SK-N-SH (cell line): Measurements from ENCODE around the gene SUPT7L. TPM values are rescaled to one million over a fixed set of nuclear protein-coding genes. Genes with fewer than 3 reads are reported as not detected.

ENCODE experiments used
- CTCF ChIA-PET: fragments of 300-600, 350-600 bp; formaldehyde crosslinking; extraction: SDS; loops from one replicate; lab custom pipeline; 2021; lab: Yijun Ruan, JAX
- POLR2A ChIA-PET: fragments of 350-600 bp; sonication (Branson Sonifier 250); formaldehyde crosslinking; extraction: SDS; loops from one replicate; lab custom pipeline; 2020; ENCODE audit warnings: antibody characterized with exemption, inconsistent platforms; lab: Yijun Ruan, JAX
- DNase-seq: peaks from one replicate; pipeline ENCODE4 v3.0.0; 2012
- H2AFZ ChIP-seq: fragments of 200-600 bp; sonication (generic); 2 replicates; pipeline ENCODE4 v1.8.1; 2016; ENCODE audit warnings: antibody characterized with exemption, mild to moderate bottlenecking, low read depth
- H3F3A ChIP-seq: fragments of 200-600 bp; sonication (generic); replicated peaks from 2 replicates; pipeline ENCODE3; 2016; ENCODE audit warnings: antibody characterized with exemption, mild to moderate bottlenecking; ENCODE audit not compliant: insufficient read depth
- H3K27ac ChIP-seq, 2 experiments: fragments of 200-500 bp in 1 of 2; fragments of 200-600 bp in 1 of 2; sonication (Bioruptor generic) in 1 of 2; sonication (generic), shearing (Covaris generic) in 1 of 2; 2 replicates each; pipeline versions ENCODE4 v1.5.1 to v1.6.1; 2014 to 2016; ENCODE audit warnings: low read depth in 2 of 2, inconsistent platforms in 1 of 2, low read length in 1 of 2, mild to moderate bottlenecking in 1 of 2, mixed read lengths in 1 of 2
- H3K27me3 ChIP-seq: fragments of 200-600 bp; sonication (generic), shearing (Covaris generic); 2 replicates; pipeline ENCODE4 v1.6.1; 2016; ENCODE audit warnings: mixed run types; ENCODE audit not compliant: insufficient read depth
- H3K36me3 ChIP-seq, 2 experiments: fragments of 200-500 bp in 1 of 2; fragments of 200-600 bp in 1 of 2; sonication (Bioruptor generic) in 1 of 2; sonication (generic) in 1 of 2; replicated peaks in 1 of 2; 2 replicates each; pipeline versions ENCODE3 to v1.5.1; 2014 to 2016; ENCODE audit warnings: low read length in 1 of 2, mild to moderate bottlenecking in 1 of 2; ENCODE audit not compliant: insufficient read depth in 2 of 2, control insufficient read depth in 1 of 2
- H3K4me1 ChIP-seq, 2 experiments: fragments of 200-500 bp in 1 of 2; fragments of 200-600 bp in 1 of 2; sonication (Bioruptor generic) in 1 of 2; sonication (generic), shearing (Covaris generic) in 1 of 2; 2 replicates each; pipeline versions ENCODE4 v1.5.1 to v1.6.1; 2014 to 2016; ENCODE audit warnings: low read depth in 1 of 2, low read length in 1 of 2, mixed run types in 1 of 2; ENCODE audit not compliant: insufficient read depth in 2 of 2, control insufficient read depth in 1 of 2
- H3K4me2 ChIP-seq: fragments of 200-600 bp; sonication (generic), shearing (Covaris generic); 2 replicates; pipeline ENCODE4 v1.6.1; 2017; ENCODE audit warnings: mixed run types
- H3K4me3 ChIP-seq, 2 experiments: fragments of 200-500 bp in 1 of 2; fragments of 200-600 bp in 1 of 2; sonication (Bioruptor generic) in 1 of 2; sonication (generic), shearing (Covaris generic) in 1 of 2; 2 replicates each; pipeline versions ENCODE4 v1.5.1 to v1.8.1; 2014 to 2016; ENCODE audit warnings: low read depth in 2 of 2, inconsistent platforms in 1 of 2, low read length in 1 of 2, mild to moderate bottlenecking in 1 of 2, mixed read lengths in 1 of 2, moderate library complexity in 1 of 2
- H3K79me2 ChIP-seq: fragments of 200-600 bp; sonication (generic); 2 replicates; pipeline ENCODE4 v1.8.1; 2017; ENCODE audit warnings: mild to moderate bottlenecking; ENCODE audit not compliant: insufficient read depth
- H3K9ac ChIP-seq: fragments of 200-600 bp; sonication (generic); 2 replicates; pipeline ENCODE4 v1.6.1; 2017; ENCODE audit warnings: mixed run types
- H3K9me2 ChIP-seq: fragments of 200-600 bp; sonication (generic); 2 replicates; pipeline ENCODE4 v1.6.1; 2017; ENCODE audit warnings: mixed run types
- H3K9me3 ChIP-seq: fragments of 200-600 bp; sonication (generic); 2 replicates; pipeline ENCODE4 v1.6.1; 2017; ENCODE audit warnings: mixed run types, mild to moderate bottlenecking, moderate library complexity
- H4K20me1 ChIP-seq: fragments of 200-600 bp; sonication (generic); 2 replicates; pipeline ENCODE4 v1.6.1; 2017; ENCODE audit warnings: mild to moderate bottlenecking, mixed run types; ENCODE audit not compliant: insufficient read depth
- CHD2 ChIP-seq: fragments of 150-350 bp; IDR thresholded peaks from 2 replicates; pipeline ENCODE4 v1.6.1; 2018; ENCODE audit warnings: low read length; ENCODE audit not compliant: partially characterized antibody
- EP300 ChIP-seq, 2 experiments: IDR thresholded peaks; 2 replicates each; pipeline versions ENCODE4 v1.4.0 to v1.6.1; 2012; ENCODE audit warnings: borderline replicate concordance in 1 of 2, low read depth in 1 of 2, low read length in 1 of 2
- FOSL2 ChIP-seq: IDR thresholded peaks from 2 replicates; pipeline ENCODE4 v1.4.0; 2012; ENCODE audit warnings: low read depth, mild to moderate bottlenecking, moderate library complexity, borderline replicate concordance
- FOXM1 ChIP-seq: IDR thresholded peaks from 2 replicates; pipeline ENCODE4 v1.4.0; 2012; ENCODE audit warnings: low read depth, mild to moderate bottlenecking
- GATA2 ChIP-seq: sonication (generic); formaldehyde crosslinking; IDR thresholded peaks from 2 replicates; pipeline ENCODE4 v1.5.0; 2020; ENCODE audit warnings: mild to moderate bottlenecking, missing genetic modification reagents
- JUND ChIP-seq: IDR thresholded peaks from 2 replicates; pipeline ENCODE4 v1.4.0; 2012
- MEF2A ChIP-seq: IDR thresholded peaks from 2 replicates; pipeline ENCODE4 v1.4.0; 2012; ENCODE audit warnings: low read depth, borderline replicate concordance
- NRF1 ChIP-seq: IDR thresholded peaks from 2 replicates; pipeline ENCODE4 v1.6.1; 2012; ENCODE audit warnings: low read depth, mild to moderate bottlenecking, low read length
- POLR2AphosphoS5 ChIP-seq: IDR thresholded peaks from 2 replicates; pipeline ENCODE4 v1.6.1; 2012; ENCODE audit warnings: low read depth, low read length
- RAD21 ChIP-seq: IDR thresholded peaks from 2 replicates; pipeline ENCODE4 v1.6.1; 2012; ENCODE audit warnings: mild to moderate bottlenecking, low read length
- RFX5 ChIP-seq: IDR thresholded peaks from 2 replicates; pipeline ENCODE4 v1.6.1; 2012; ENCODE audit warnings: mild to moderate bottlenecking, improper control_type of control experiment, low read length
- RXRA ChIP-seq: IDR thresholded peaks from 2 replicates; pipeline ENCODE4 v1.4.0; 2012; ENCODE audit warnings: low read depth, mild to moderate bottlenecking, borderline replicate concordance
- SIN3A ChIP-seq: IDR thresholded peaks from 2 replicates; pipeline ENCODE4 v1.6.1; 2012; ENCODE audit warnings: low read depth, mild to moderate bottlenecking, low read length, moderate library complexity, borderline replicate concordance
- TAF1 ChIP-seq: IDR thresholded peaks from 2 replicates; pipeline ENCODE4 v1.6.1; 2012; ENCODE audit warnings: low read depth, mild to moderate bottlenecking, low read length, moderate library complexity, borderline replicate concordance
- TCF12 ChIP-seq: IDR thresholded peaks from 2 replicates; pipeline ENCODE4 v1.4.0; 2012
- YY1 ChIP-seq: IDR thresholded peaks from 2 replicates; pipeline ENCODE4 v1.4.0; 2012; ENCODE audit warnings: low read depth, mild to moderate bottlenecking
- WGBS: methylation state at CpG from one replicate; pipeline ENCODE4 v1.1.6; 2017; ENCODE audit warnings: low lambda C conversion rate; 5-methylcytosine and 5-hydroxymethylcytosine counted together
- polyA plus RNA-seq, 3 experiments: library from polyadenylated mRNA; depleted of rRNA; stranded (reverse); fragments of >200 nt; gene quantifications; 2 replicates each; pipeline ENCODE4 v1.2.3, GENCODE V29; 2012
- TF ChIP-seq, protein P1 (sequence below): IDR thresholded peaks from 2 replicates; pipeline ENCODE4 v1.6.1; 2012; ENCODE audit warnings: mild to moderate bottlenecking, low read depth, low read length, moderate library complexity
- TF ChIP-seq, protein P2 (sequence below): IDR thresholded peaks from 2 replicates; pipeline ENCODE4 v1.4.0; 2012; ENCODE audit warnings: low read depth
- TF ChIP-seq, protein P3 (sequence below): IDR thresholded peaks from 2 replicates; pipeline ENCODE4; 2012
- TF ChIP-seq, protein P4 (sequence below): IDR thresholded peaks from 2 replicates; pipeline ENCODE4 v1.4.0; 2012; ENCODE audit warnings: low read depth, borderline replicate concordance
- TF ChIP-seq, protein P5 (sequence below): fragments of 150-350 bp; IDR thresholded peaks from 2 replicates; pipeline ENCODE4 v1.6.1; 2016; ENCODE audit warnings: mild to moderate bottlenecking, low read depth, low read length

Gene SUPT7L
- polyA plus RNA-seq, 1 of the 3 experiments (the other 2 are of a cell fraction) = 49.7 TPM

DNA sequence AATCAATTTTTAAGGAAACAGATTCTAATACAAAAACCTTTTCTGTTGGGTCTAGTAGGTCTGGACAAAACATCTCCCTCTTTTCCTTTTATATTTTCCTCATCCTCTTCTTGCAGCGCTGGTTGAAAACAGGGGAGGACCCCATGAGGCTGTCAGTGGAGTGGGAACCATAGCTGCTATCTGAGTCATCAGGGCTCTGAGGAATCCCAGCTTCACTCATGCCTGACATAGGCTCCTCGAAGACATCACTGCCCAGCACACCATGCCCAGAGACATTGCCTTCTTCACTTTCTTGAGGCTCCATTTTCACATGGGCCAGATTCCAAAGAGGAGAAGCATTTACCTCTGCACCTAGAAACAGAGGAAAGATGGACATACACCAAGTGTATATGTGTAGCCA, 10.0 kb downstream of the SUPT7L start:
- Histone ChIP-seq H3K36me3 (peaks cover 81 to 86% of the 10 kb centered on the region in 2 experiments), H3K9me3 (no peaks in the 10 kb centered on the region), H3K9me2 (no peaks in the 10 kb centered on the region), H3K27ac (no peak overlapping the region), H3K27me3 (no peaks in the 10 kb centered on the region), H2AFZ (no peak overlapping the region), H4K20me1 (no peaks in the 10 kb centered on the region), H3K9ac (no peak overlapping the region), H3F3A (peaks cover 40% of the 10 kb centered on the region), H3K4me1 (no peaks in the 10 kb centered on the region), H3K4me2 (no peak overlapping the region), H3K4me3 (no peak overlapping the region), H3K79me2 (peaks cover 13% of the 10 kb centered on the region; the same call in 1 of the 2 replicates)
- ChIA-PET POLR2A (interaction anchor here (0.6 kb wide), 1 partner anchor 1415 kb away, joined by 3 read pairs; no protein-coding TSS in a partner anchor), CTCF (interaction anchor here (8.4 kb wide), 1 partner anchor 30 kb away, joined by 77 read pairs; no protein-coding TSS in a partner anchor)
- DNase-seq = no peak
- WGBS = 54% methylated on average over 2 of the region's 2 CpGs
- TF ChIP-seq, protein P1, sequence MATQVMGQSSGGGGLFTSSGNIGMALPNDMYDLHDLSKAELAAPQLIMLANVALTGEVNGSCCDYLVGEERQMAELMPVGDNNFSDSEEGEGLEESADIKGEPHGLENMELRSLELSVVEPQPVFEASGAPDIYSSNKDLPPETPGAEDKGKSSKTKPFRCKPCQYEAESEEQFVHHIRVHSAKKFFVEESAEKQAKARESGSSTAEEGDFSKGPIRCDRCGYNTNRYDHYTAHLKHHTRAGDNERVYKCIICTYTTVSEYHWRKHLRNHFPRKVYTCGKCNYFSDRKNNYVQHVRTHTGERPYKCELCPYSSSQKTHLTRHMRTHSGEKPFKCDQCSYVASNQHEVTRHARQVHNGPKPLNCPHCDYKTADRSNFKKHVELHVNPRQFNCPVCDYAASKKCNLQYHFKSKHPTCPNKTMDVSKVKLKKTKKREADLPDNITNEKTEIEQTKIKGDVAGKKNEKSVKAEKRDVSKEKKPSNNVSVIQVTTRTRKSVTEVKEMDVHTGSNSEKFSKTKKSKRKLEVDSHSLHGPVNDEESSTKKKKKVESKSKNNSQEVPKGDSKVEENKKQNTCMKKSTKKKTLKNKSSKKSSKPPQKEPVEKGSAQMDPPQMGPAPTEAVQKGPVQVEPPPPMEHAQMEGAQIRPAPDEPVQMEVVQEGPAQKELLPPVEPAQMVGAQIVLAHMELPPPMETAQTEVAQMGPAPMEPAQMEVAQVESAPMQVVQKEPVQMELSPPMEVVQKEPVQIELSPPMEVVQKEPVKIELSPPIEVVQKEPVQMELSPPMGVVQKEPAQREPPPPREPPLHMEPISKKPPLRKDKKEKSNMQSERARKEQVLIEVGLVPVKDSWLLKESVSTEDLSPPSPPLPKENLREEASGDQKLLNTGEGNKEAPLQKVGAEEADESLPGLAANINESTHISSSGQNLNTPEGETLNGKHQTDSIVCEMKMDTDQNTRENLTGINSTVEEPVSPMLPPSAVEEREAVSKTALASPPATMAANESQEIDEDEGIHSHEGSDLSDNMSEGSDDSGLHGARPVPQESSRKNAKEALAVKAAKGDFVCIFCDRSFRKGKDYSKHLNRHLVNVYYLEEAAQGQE = no peak
- TF ChIP-seq NRF1 = no peak
- TF ChIP-seq FOSL2 = peak; percentile 50; the same call in 1 of the 2 replicates
- TF ChIP-seq, protein P2, sequence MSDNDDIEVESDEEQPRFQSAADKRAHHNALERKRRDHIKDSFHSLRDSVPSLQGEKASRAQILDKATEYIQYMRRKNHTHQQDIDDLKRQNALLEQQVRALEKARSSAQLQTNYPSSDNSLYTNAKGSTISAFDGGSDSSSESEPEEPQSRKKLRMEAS = peak; percentile 45; the same call in 1 of the 2 replicates

DNA sequence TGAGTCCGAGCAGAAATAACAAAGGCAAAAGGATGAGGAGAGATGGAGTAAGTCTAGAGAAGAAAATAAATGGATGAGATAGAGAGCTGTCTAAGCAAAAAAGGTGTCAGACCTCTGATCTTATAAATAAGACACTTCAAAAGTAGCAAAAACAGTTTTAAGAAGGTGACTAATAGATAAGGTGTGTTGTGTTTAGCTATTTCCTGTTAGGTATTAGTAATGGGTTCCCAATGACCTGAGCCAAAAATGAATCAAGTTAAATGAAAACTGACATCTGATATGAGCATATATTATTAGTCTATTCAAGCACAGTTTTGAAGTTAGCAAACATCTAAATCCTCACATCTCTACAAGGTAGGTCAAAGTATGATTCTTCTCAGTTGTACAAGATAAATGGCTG, 10.6 kb downstream of the SUPT7L start:
- Histone ChIP-seq H3K27me3 (no peaks in the 10 kb centered on the region), H3K36me3 (peaks cover 79 to 85% of the 10 kb centered on the region in 2 experiments), H4K20me1 (no peaks in the 10 kb centered on the region), H3K9ac (no peak overlapping the region), H2AFZ (no peak overlapping the region), H3F3A (peaks cover 40% of the 10 kb centered on the region), H3K27ac (no peak overlapping the region), H3K4me3 (no peak overlapping the region), H3K4me2 (no peak overlapping the region), H3K79me2 (peaks cover 11% of the 10 kb centered on the region; the same call in 1 of the 2 replicates), H3K9me2 (no peaks in the 10 kb centered on the region), H3K4me1 (no peaks in the 10 kb centered on the region), H3K9me3 (no peaks in the 10 kb centered on the region)
- WGBS = 92% methylated on average over 1 of the region's 1 CpG
- ChIA-PET POLR2A (no interaction called here), CTCF (interaction anchor here (8.4 kb wide), 1 partner anchor 30 kb away, joined by 77 read pairs; no protein-coding TSS in a partner anchor)
- DNase-seq = no peak
- no peak for TF ChIP-seq CHD2
- no peak for TF ChIP-seq YY1
- TF ChIP-seq POLR2AphosphoS5 = no peak; the same call in 1 of the 2 replicates
- TF ChIP-seq RFX5 = no peak
- TF ChIP-seq SIN3A = no peak
- TF ChIP-seq RAD21 = no peak
- no peak for TF ChIP-seq RXRA
- no peak for TF ChIP-seq GATA2 (CRISPR knock-in tag)
- no peak for TF ChIP-seq EP300 (IDR thresholded peaks at IDR 0.05; ENCODE audit: borderline replicate concordance in 1 of 2, low read depth in 1 of 2, low read length in 1 of 2)
- TF ChIP-seq, protein P3, sequence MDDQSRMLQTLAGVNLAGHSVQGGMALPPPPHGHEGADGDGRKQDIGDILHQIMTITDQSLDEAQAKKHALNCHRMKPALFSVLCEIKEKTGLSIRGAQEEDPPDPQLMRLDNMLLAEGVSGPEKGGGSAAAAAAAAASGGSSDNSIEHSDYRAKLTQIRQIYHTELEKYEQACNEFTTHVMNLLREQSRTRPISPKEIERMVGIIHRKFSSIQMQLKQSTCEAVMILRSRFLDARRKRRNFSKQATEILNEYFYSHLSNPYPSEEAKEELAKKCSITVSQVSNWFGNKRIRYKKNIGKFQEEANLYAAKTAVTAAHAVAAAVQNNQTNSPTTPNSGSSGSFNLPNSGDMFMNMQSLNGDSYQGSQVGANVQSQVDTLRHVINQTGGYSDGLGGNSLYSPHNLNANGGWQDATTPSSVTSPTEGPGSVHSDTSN = no peak
- no peak for TF ChIP-seq TCF12
- no peak for TF ChIP-seq TAF1
- no peak; the same call in 1 of the 2 replicates for TF ChIP-seq JUND
- TF ChIP-seq, protein P4, sequence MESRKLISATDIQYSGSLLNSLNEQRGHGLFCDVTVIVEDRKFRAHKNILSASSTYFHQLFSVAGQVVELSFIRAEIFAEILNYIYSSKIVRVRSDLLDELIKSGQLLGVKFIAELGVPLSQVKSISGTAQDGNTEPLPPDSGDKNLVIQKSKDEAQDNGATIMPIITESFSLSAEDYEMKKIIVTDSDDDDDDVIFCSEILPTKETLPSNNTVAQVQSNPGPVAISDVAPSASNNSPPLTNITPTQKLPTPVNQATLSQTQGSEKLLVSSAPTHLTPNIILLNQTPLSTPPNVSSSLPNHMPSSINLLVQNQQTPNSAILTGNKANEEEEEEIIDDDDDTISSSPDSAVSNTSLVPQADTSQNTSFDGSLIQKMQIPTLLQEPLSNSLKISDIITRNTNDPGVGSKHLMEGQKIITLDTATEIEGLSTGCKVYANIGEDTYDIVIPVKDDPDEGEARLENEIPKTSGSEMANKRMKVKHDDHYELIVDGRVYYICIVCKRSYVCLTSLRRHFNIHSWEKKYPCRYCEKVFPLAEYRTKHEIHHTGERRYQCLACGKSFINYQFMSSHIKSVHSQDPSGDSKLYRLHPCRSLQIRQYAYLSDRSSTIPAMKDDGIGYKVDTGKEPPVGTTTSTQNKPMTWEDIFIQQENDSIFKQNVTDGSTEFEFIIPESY = no peak
- TF ChIP-seq FOSL2 = no peak
- no peak for TF ChIP-seq FOXM1
- TF ChIP-seq, protein P5, sequence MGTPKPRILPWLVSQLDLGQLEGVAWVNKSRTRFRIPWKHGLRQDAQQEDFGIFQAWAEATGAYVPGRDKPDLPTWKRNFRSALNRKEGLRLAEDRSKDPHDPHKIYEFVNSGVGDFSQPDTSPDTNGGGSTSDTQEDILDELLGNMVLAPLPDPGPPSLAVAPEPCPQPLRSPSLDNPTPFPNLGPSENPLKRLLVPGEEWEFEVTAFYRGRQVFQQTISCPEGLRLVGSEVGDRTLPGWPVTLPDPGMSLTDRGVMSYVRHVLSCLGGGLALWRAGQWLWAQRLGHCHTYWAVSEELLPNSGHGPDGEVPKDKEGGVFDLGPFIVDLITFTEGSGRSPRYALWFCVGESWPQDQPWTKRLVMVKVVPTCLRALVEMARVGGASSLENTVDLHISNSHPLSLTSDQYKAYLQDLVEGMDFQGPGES = no peak
- no peak for TF ChIP-seq MEF2A
